Measurements from ENCODE around the gene RELB.

GRCh38 chr19:45001087-45001739 is at the start of gene RELB:
- no peak for TF ChIP-seq GATA2 (IDR thresholded peaks at IDR 0.05; ENCODE audit: insufficient read depth, insufficient read length, low read depth, low read length)
- no peak for TF ChIP-seq EZH2 (IDR thresholded peaks at IDR 0.05; ENCODE audit: borderline replicate concordance, low read depth, low read length, severe bottlenecking)
